IMR-90 (cell line): ENCODE measurements around the gene VEPH1.

Experiments used
- CEBPB ChIP-seq: IDR thresholded peaks from 2 replicates; pipeline ENCODE4 v1.6.1; 2012; ENCODE audit warnings: low read depth, low read length, improper control_type of control experiment
- FOS ChIP-seq: fragments of 150-350 bp; IDR thresholded peaks from 2 replicates; pipeline ENCODE4 v1.6.1; 2016; ENCODE audit warnings: low read depth, low read length
- MAFK ChIP-seq: IDR thresholded peaks from 2 replicates; pipeline ENCODE4 v1.6.1; 2012; ENCODE audit warnings: low read depth, low read length, improper control_type of control experiment
- POLR2A ChIP-seq: IDR thresholded peaks from 2 replicates; pipeline ENCODE4 v1.6.1; 2012; ENCODE audit warnings: mild to moderate bottlenecking, low read depth, low read length
- SMC3 ChIP-seq: fragments of 150-350 bp; IDR thresholded peaks from 2 replicates; pipeline ENCODE4 v1.6.1; 2016; ENCODE audit warnings: low read depth, mild to moderate bottlenecking, antibody characterized with exemption, low read length, moderate library complexity
- TF ChIP-seq, protein P1 (sequence below): conservative IDR thresholded peaks from 2 replicates; pipeline ENCODE4 v1.5.1; 2012; ENCODE audit warnings: mild to moderate bottlenecking, low read depth, low read length, improper control_type of control experiment

DNA sequence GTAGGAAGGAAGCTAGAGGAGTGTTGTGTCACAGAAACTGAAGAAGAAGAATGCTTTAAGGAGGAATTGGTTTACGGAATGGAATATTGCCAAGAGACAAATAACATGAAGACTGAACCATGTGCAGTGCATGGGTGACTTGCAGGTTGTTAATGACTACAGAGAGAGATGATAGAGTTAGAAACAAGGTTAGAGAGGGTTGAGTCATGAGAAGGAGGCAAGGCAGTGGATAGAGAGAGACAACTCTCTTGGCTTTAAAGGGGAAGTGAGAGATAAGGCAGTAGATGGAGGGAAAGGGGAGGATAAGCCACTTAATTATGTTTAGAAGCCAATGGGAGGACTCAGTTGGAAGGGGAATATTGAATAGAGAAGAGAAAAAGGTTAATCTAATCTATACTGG is 224.0 kb downstream of the VEPH1 start:
- TF ChIP-seq, protein P1, sequence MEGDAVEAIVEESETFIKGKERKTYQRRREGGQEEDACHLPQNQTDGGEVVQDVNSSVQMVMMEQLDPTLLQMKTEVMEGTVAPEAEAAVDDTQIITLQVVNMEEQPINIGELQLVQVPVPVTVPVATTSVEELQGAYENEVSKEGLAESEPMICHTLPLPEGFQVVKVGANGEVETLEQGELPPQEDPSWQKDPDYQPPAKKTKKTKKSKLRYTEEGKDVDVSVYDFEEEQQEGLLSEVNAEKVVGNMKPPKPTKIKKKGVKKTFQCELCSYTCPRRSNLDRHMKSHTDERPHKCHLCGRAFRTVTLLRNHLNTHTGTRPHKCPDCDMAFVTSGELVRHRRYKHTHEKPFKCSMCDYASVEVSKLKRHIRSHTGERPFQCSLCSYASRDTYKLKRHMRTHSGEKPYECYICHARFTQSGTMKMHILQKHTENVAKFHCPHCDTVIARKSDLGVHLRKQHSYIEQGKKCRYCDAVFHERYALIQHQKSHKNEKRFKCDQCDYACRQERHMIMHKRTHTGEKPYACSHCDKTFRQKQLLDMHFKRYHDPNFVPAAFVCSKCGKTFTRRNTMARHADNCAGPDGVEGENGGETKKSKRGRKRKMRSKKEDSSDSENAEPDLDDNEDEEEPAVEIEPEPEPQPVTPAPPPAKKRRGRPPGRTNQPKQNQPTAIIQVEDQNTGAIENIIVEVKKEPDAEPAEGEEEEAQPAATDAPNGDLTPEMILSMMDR: no peak
- TF ChIP-seq POLR2A: no peak
- TF ChIP-seq MAFK: no peak
- TF ChIP-seq SMC3: no peak
- TF ChIP-seq CEBPB: no peak
- no peak for TF ChIP-seq FOS
